GM23338 (cell line): ENCODE measurements around the gene NME5. TPM values are rescaled to one million over a fixed set of nuclear protein-coding genes. Genes with fewer than 3 reads are reported as not detected.

ENCODE experiments used
- ATAC-seq: fragments of 200-7000 bp; cut with Tn5 transposase; 3 replicates; pipeline ENCODE4 v1.9.1; 2020
- DNase-seq: peaks from one replicate; pipeline ENCODE4 v3.0.0-alpha.2; 2015; ENCODE audit warnings: low spot score
- H2AFZ ChIP-seq: fragments of 200-600 bp; sonication (generic); 2 replicates; pipeline ENCODE4 v1.8.0; 2016; ENCODE audit warnings: antibody characterized with exemption, mild to moderate bottlenecking, moderate library complexity
- H3F3A ChIP-seq: fragments of 200-600 bp; sonication (generic); replicated peaks from 2 replicates; pipeline ENCODE4 v1.8.0; 2017; ENCODE audit warnings: antibody characterized with exemption, mixed run types, low read depth
- H3K27ac ChIP-seq: fragments of 200-600 bp; sonication (generic); 2 replicates; pipeline ENCODE4 v1.6.1; 2016; ENCODE audit warnings: low read depth
- H3K27me3 ChIP-seq: fragments of 200-600 bp; sonication (generic); 2 replicates; pipeline ENCODE4 v1.8.0; 2016; ENCODE audit warnings: mild to moderate bottlenecking, mixed run types, moderate library complexity; ENCODE audit not compliant: insufficient read depth
- H3K36me3 ChIP-seq: fragments of 200-600 bp; sonication (generic); 2 replicates; pipeline ENCODE4 v1.8.0; 2016; ENCODE audit warnings: mild to moderate bottlenecking; ENCODE audit not compliant: insufficient read depth
- H3K4me1 ChIP-seq: fragments of 200-600 bp; sonication (generic); 2 replicates; pipeline ENCODE4 v1.8.0; 2016; ENCODE audit warnings: mild to moderate bottlenecking, moderate library complexity; ENCODE audit not compliant: insufficient read depth
- H3K4me2 ChIP-seq: fragments of 200-600 bp; sonication (generic); 2 replicates; pipeline ENCODE4 v1.7.1; 2017; ENCODE audit warnings: mixed run types
- H3K4me3 ChIP-seq: fragments of 200-600 bp; sonication (generic); 2 replicates; pipeline ENCODE4 v1.6.1; 2016; ENCODE audit warnings: mixed run types
- H3K79me2 ChIP-seq: fragments of 200-600 bp; sonication (generic); replicated peaks from 2 replicates; pipeline ENCODE4 v1.8.0; 2017; ENCODE audit warnings: mild to moderate bottlenecking; ENCODE audit not compliant: insufficient read depth
- H3K9me2 ChIP-seq: fragments of 200-600 bp; sonication (generic); 2 replicates; pipeline ENCODE4 v1.8.0; 2017; ENCODE audit not compliant: insufficient read depth
- H4K20me1 ChIP-seq: fragments of 200-600 bp; sonication (generic); replicated peaks from 2 replicates; pipeline ENCODE4 v1.8.0; 2017; ENCODE audit warnings: mild to moderate bottlenecking; ENCODE audit not compliant: insufficient read depth
- H3K27ac Mint-ChIP-seq: 2 replicates; pipeline ENCODE4 v1.8.0; 2020; ENCODE audit warnings: inconsistent platforms, mild to moderate bottlenecking, moderate library complexity, mixed read lengths
- H3K27me3 Mint-ChIP-seq: 3 replicates; pipeline ENCODE4 v1.8.0; 2022; ENCODE audit warnings: low read depth, mild to moderate bottlenecking, moderate library complexity, mixed read lengths, inconsistent platforms; ENCODE audit not compliant: insufficient read depth, poor library complexity
- H3K36me3 Mint-ChIP-seq: 3 replicates; pipeline ENCODE4 v1.8.0; 2021; ENCODE audit warnings: low read depth, mild to moderate bottlenecking, inconsistent platforms, moderate library complexity, mixed read lengths
- H3K4me1 Mint-ChIP-seq: 3 replicates; pipeline ENCODE4 v1.8.0; 2020; ENCODE audit warnings: mild to moderate bottlenecking, inconsistent platforms, mixed read lengths
- H3K4me3 Mint-ChIP-seq: 3 replicates; pipeline ENCODE4 v1.8.0; 2021; ENCODE audit warnings: moderate library complexity, mild to moderate bottlenecking, inconsistent platforms, mixed read lengths
- H3K9me3 Mint-ChIP-seq: 3 replicates; pipeline ENCODE4 v1.8.0; 2020; ENCODE audit warnings: moderate library complexity, mild to moderate bottlenecking, inconsistent platforms, mixed read lengths
- CREB1 ChIP-seq: fragments of 250-450 bp; sonication (Bioruptor Pico); IDR thresholded peaks from 2 replicates; pipeline ENCODE4 v1.5.0; 2020; ENCODE audit warnings: low read depth, mild to moderate bottlenecking, moderate library complexity
- EZH2 ChIP-seq: fragments of 200-600 bp; sonication (generic); IDR thresholded peaks from one replicate; pipeline ENCODE4 v1.8.0; 2017; ENCODE audit warnings: antibody characterized with exemption, mild to moderate bottlenecking, low read depth; ENCODE audit not compliant: unreplicated experiment
- EZH2phosphoT487 ChIP-seq: fragments of 200-600 bp; sonication (generic); IDR thresholded peaks from one replicate; pipeline ENCODE4 v1.8.1; 2018; ENCODE audit warnings: antibody characterized with exemption; ENCODE audit not compliant: unreplicated experiment
- JUNB ChIP-seq: IDR thresholded peaks from one replicate; pipeline ENCODE4 v1.6.1; 2016; ENCODE audit warnings: antibody characterized with exemption; ENCODE audit not compliant: unreplicated experiment
- NANOG ChIP-seq: IDR thresholded peaks from 2 replicates; pipeline ENCODE4 v1.6.1; 2016; ENCODE audit warnings: antibody characterized with exemption, borderline replicate concordance
- POLR2AphosphoS5 ChIP-seq: IDR thresholded peaks from 2 replicates; pipeline ENCODE4 v1.6.1; 2016; ENCODE audit warnings: antibody characterized with exemption, low read depth
- REST ChIP-seq: IDR thresholded peaks from one replicate; pipeline ENCODE4 v1.6.1; 2018; ENCODE audit warnings: antibody characterized with exemption; ENCODE audit not compliant: unreplicated experiment
- STAT1 ChIP-seq: IDR thresholded peaks from one replicate; pipeline ENCODE4 v1.6.1; 2016; ENCODE audit warnings: antibody characterized with exemption; ENCODE audit not compliant: unreplicated experiment
- ZNF114 ChIP-seq: fragments of 250-450 bp; sonication (Bioruptor Pico); IDR thresholded peaks from 2 replicates; pipeline ENCODE4 v1.5.0; 2020; ENCODE audit warnings: mild to moderate bottlenecking, moderate library complexity
- ZNF331 ChIP-seq: fragments of 250-450 bp; sonication (Bioruptor Pico); IDR thresholded peaks from 2 replicates; pipeline ENCODE4 v1.5.0; 2020; ENCODE audit warnings: low read depth, mild to moderate bottlenecking, moderate library complexity
- polyA plus RNA-seq: library from polyadenylated mRNA; unstranded; fragments of >200 nt; fragmentation: Nextera tagmentation; extraction: Ambion mirVana; gene quantifications from 2 replicates; pipeline ENCODE4 v1.2.1, GENCODE V29; 2016
- total RNA-seq: library from RNA; depleted of rRNA; stranded (reverse); fragments of >200 nt; shearing (Covaris generic); gene quantifications from 2 replicates; pipeline ENCODE4 v1.2.3, GENCODE V29; 2014
- TF ChIP-seq, protein P1 (sequence below): fragments of 250-450 bp; sonication (Bioruptor Pico); IDR thresholded peaks from 2 replicates; pipeline ENCODE4 v1.5.0; 2020; ENCODE audit warnings: mild to moderate bottlenecking, moderate library complexity
- TF ChIP-seq, protein P2 (sequence below), 2 experiments: fragments of 200-600 bp in 1 of 2; sonication (generic) in 1 of 2; conservative IDR thresholded peaks; 2 replicates each; pipeline versions ENCODE4 v1.5.1 to v1.6.1; 2016 to 2017; ENCODE audit warnings: antibody characterized with exemption in 2 of 2, low read depth in 2 of 2, mild to moderate bottlenecking in 2 of 2, moderate library complexity in 1 of 2

NME5 gene
- total and polyA plus RNA-seq, 2 experiments from 2014 or later = 0.45 TPM; not detected in 1

DNA sequence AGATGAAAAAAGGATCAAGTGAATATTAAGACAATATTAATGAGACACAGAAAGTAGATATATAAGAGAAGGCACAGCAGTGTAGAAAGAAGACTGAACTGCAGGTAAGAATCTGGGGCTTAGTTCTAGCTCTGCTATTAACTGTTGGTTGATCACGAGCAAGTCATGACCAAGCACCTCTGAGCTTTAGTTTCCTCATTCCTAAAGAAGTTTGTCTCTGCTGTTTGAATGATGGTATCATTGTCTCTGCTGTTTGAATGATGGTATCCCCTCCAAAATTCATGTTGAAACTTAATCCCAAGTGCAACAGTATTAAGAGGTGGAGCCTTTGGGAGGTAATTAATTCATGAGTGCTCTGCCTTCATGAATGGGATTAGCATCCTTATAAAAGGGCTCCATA, 2.5 kb upstream of the NME5 start (continued):
- TF ChIP-seq, protein P1, sequence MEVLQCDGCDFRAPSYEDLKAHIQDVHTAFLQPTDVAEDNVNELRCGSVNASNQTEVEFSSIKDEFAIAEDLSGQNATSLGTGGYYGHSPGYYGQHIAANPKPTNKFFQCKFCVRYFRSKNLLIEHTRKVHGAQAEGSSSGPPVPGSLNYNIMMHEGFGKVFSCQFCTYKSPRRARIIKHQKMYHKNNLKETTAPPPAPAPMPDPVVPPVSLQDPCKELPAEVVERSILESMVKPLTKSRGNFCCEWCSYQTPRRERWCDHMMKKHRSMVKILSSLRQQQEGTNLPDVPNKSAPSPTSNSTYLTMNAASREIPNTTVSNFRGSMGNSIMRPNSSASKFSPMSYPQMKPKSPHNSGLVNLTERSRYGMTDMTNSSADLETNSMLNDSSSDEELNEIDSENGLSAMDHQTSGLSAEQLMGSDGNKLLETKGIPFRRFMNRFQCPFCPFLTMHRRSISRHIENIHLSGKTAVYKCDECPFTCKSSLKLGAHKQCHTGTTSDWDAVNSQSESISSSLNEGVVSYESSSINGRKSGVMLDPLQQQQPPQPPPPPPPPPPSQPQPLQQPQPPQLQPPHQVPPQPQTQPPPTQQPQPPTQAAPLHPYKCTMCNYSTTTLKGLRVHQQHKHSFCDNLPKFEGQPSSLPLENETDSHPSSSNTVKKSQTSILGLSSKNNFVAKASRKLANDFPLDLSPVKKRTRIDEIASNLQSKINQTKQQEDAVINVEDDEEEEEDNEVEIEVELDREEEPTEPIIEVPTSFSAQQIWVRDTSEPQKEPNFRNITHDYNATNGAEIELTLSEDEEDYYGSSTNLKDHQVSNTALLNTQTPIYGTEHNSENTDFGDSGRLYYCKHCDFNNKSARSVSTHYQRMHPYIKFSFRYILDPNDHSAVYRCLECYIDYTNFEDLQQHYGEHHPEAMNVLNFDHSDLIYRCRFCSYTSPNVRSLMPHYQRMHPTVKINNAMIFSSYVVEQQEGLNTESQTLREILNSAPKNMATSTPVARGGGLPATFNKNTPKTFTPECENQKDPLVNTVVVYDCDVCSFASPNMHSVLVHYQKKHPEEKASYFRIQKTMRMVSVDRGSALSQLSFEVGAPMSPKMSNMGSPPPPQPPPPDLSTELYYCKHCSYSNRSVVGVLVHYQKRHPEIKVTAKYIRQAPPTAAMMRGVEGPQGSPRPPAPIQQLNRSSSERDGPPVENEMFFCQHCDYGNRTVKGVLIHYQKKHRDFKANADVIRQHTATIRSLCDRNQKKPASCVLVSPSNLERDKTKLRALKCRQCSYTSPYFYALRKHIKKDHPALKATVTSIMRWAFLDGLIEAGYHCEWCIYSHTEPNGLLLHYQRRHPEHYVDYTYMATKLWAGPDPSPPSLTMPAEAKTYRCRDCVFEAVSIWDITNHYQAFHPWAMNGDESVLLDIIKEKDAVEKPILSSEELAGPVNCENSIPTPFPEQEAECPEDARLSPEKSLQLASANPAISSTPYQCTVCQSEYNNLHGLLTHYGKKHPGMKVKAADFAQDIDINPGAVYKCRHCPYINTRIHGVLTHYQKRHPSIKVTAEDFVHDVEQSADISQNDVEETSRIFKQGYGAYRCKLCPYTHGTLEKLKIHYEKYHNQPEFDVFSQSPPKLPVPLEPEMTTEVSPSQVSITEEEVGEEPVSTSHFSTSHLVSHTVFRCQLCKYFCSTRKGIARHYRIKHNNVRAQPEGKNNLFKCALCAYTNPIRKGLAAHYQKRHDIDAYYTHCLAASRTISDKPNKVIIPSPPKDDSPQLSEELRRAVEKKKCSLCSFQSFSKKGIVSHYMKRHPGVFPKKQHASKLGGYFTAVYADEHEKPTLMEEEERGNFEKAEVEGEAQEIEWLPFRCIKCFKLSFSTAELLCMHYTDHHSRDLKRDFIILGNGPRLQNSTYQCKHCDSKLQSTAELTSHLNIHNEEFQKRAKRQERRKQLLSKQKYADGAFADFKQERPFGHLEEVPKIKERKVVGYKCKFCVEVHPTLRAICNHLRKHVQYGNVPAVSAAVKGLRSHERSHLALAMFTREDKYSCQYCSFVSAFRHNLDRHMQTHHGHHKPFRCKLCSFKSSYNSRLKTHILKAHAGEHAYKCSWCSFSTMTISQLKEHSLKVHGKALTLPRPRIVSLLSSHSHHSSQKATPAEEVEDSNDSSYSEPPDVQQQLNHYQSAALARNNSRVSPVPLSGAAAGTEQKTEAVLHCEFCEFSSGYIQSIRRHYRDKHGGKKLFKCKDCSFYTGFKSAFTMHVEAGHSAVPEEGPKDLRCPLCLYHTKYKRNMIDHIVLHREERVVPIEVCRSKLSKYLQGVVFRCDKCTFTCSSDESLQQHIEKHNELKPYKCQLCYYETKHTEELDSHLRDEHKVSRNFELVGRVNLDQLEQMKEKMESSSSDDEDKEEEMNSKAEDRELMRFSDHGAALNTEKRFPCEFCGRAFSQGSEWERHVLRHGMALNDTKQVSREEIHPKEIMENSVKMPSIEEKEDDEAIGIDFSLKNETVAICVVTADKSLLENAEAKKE (CRISPR knock-in tag) = no peak
- TF ChIP-seq EZH2phosphoT487 (no peak), ZNF331 (no peak), ZNF114 (CRISPR knock-in tag) (no peak), EZH2 (no peak), STAT1 (no peak), JUNB (no peak), NANOG (no peak)

- no peak for TF ChIP-seq NANOG
- TF ChIP-seq ZNF331 = no peak
- no peak for TF ChIP-seq CREB1 (CRISPR knock-in tag)
- no peak for TF ChIP-seq EZH2
- no peak for TF ChIP-seq POLR2AphosphoS5
- TF ChIP-seq, protein P2, sequence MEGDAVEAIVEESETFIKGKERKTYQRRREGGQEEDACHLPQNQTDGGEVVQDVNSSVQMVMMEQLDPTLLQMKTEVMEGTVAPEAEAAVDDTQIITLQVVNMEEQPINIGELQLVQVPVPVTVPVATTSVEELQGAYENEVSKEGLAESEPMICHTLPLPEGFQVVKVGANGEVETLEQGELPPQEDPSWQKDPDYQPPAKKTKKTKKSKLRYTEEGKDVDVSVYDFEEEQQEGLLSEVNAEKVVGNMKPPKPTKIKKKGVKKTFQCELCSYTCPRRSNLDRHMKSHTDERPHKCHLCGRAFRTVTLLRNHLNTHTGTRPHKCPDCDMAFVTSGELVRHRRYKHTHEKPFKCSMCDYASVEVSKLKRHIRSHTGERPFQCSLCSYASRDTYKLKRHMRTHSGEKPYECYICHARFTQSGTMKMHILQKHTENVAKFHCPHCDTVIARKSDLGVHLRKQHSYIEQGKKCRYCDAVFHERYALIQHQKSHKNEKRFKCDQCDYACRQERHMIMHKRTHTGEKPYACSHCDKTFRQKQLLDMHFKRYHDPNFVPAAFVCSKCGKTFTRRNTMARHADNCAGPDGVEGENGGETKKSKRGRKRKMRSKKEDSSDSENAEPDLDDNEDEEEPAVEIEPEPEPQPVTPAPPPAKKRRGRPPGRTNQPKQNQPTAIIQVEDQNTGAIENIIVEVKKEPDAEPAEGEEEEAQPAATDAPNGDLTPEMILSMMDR (conservative IDR thresholded peaks at IDR 0.05; ENCODE audit: low read depth in 2 of 2) = no peak
- TF ChIP-seq EZH2phosphoT487 = no peak
- TF ChIP-seq JUNB = no peak
- no peak for TF ChIP-seq REST
- H3K27ac ChIP-seq = no peak overlapping the region
- no peaks in the 10 kb centered on the region for H4K20me1 ChIP-seq
- H3K9me2 ChIP-seq = no peaks in the 10 kb centered on the region
- Mint-ChIP-seq H3K4me3 (no peak overlapping the region), H3K27me3 (peaks cover 2% of the 10 kb centered on the region), H3K27ac (no peak overlapping the region), H3K36me3 (no peaks in the 10 kb centered on the region), H3K9me3 (no peaks in the 10 kb centered on the region), H3K4me1 (peaks cover 5% of the 10 kb centered on the region; the same call in 2 of the 3 replicates)
- no peak for DNase-seq
- ATAC-seq = no peak
- no peaks in the 10 kb centered on the region; the same call in 1 of the 2 replicates for H3K27me3 ChIP-seq
- no peaks in the 10 kb centered on the region for H3F3A ChIP-seq
- no peak overlapping the region for H3K4me3 ChIP-seq
- peaks cover 3% of the 10 kb centered on the region; the same call in 1 of the 2 replicates for H3K4me1 ChIP-seq
- H2AFZ ChIP-seq = peak overlapping the region; percentile 14; the same call in 1 of the 2 replicates
- no peaks in the 10 kb centered on the region for H3K36me3 ChIP-seq
- no peaks in the 10 kb centered on the region for H3K79me2 ChIP-seq
- no peak overlapping the region for H3K4me2 ChIP-seq
These were observed 1.0 kb upstream of the NME5 start for GRCh38 chr5:138140268-138140667.
